ENCODE measurements around the gene DNM2.

Gene DNM2

DNA sequence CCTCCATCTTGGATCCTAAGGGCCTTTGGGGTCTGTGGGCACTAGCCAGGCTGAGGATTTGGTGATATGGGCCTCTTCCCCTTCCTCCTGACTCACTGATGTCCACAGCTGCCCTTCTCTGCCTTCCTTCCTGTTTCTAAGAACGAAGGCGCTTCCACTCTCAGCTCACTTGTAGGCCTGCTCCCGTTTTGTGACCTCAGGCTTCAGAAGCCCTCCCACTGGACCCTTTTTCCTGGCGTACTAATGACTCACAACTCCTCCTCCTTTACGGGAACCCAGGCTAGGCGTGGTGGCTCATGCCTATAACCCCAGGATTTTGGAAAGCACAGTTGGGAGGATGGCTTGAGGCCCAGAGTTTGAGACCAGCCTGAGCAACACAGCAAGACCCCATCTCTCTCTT, 62.5 kb downstream of the DNM2 start:
- DNase-seq: no peak

DNA sequence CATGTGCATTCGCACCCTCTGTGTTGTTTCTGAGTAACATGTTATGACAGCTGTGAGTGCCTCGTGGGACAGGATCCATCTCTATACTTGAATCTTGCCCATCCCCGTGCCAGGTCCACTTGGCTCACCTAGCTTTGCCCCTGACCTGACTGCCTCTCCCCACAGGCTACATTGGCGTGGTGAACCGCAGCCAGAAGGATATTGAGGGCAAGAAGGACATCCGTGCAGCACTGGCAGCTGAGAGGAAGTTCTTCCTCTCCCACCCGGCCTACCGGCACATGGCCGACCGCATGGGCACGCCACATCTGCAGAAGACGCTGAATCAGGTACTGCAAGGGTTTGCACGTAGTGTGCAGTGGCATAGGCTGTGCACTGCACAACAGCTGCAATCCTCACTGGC, 64.9 kb downstream of the DNM2 start:
- no peak for DNase-seq

DNA sequence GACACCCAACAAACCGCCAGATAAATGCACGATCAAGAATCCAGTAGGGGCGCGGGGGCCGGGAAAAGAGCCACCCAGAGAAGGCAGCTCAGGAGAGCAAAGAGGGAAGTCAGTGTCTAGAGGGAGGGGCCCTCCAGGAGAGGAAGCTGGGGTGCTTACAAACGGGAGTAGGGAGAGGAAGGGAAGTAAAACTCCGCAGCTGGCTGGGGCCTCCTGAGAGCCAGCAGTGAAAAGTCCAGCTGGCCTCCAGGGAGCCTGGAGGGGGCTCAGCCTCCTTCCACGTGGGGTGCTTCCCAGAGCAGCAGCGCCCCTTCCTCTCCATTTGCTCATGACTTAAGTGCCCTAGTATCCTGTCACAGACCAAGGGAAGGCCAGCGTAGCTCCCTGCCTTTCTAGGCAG, 66.4 kb downstream of the DNM2 start:
- no peak for DNase-seq

DNA sequence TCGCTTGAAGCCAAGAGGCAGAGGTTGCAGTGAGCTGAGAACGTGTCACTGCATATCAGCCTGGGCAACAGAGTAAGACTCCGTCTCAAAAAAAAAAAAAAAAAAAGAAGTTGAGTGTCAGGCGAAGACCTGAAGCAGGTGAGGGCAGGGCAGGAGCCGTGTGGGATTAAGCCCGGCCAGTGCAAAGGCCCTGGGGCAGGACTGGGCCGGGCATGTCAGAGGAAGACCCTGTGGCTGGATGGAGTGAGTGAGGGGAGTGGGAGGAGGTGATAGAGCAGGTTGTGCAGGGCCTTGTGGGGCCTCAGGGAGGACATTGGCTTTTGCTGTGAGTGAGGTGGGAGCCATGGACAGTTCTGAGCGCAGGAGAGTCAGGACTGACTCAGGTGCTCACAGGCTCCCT, 70.3 kb downstream of the DNM2 start:
- DNase-seq: no peak

DNA sequence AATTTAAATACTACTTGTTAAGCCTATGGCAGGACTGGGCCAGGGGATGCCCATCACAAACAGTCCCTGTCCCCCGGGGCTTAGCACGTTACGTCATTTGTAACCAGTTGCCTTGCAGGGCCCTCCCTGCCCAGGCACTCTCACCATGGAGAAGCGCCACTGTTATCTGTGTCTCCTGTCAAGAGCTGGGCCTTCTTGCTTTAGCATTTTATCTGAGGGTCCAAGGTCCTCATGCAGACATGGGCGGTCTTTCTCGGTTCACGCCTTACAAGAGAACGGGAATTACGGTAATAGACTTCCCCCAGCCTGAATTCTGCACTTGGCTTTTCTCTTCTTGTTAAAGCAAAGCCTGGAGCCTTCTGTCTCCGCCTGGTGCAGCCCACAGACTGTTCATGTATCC, 72.0 kb downstream of the DNM2 start:
- no peak for DNase-seq

DNA sequence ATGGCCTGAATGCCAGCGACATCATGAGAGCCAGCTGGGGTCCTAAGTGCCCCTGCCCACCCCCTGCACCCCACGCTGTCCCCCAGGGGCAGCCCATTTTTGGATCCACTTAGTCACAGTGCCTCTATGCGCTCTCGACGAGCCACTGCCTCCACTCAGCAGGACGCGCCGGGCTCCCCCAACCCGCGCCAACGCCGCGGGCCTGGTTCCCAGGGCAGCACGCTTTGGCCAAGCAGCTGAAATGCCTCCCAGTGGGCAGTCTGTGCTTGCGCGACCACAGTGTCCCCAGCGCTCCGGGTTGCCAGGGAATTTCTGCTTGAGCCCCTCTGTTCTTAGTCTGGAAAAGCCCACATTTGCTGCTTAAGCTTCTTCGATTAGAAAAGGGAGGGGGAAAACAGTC, 78.8 kb downstream of the DNM2 start:
- DNase-seq: no peak

- DNase-seq: peak in 3 of 5 experiments; percentile 41 to 84 (median 66)
These were observed 79.2 kb downstream of the DNM2 start for GRCh38 chr19:10797078-10797477.

- DNase-seq: peak; percentile 30 to 98 (median 84)
These were observed 79.8 kb downstream of the DNM2 start for GRCh38 chr19:10797541-10798256.

GRCh38 chr19:10800488-10800887, 82.6 kb downstream of the DNM2 start:
- no peak for DNase-seq

DNA sequence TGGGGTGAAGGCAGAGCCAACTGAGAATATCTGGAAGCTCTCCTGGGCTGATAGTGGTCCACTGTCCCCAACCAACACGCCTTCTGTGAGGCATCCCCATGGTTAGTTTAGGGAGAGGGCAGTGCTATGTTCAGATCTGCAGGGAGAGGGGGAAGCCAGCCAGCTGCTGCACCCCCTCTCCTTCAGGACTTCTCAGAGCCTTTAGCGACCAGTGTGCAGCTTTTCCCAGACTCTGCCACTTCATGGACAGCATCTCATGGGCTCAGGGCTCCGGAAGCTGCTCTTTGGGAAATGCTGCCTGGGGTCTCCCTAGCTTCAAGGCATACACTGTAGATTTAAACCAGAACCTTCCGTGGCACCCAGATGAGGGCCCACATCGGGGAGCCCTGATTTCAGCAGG, 84.6 kb downstream of the DNM2 start:
- DNase-seq: no peak

DNA sequence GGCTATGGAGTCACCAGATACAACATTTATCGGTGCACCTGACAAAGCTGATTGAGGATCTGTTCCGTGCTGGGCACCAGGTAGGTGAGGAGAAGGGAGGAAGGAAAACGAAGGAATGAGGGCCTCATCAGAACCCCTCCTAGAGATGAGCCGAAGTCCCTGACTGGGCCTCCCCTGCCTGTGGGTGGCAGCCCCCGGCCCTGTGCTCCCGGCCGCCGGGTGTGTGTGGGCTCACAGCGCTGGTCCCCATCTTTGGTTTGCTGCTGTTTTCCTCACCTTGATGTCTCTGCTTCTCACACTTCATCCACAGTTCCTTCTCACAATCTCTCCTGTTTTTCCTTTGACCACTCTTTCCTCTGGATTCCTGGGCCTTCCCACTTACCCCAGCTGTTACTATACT, 85.4 kb downstream of the DNM2 start:
- DNase-seq: no peak

DNA sequence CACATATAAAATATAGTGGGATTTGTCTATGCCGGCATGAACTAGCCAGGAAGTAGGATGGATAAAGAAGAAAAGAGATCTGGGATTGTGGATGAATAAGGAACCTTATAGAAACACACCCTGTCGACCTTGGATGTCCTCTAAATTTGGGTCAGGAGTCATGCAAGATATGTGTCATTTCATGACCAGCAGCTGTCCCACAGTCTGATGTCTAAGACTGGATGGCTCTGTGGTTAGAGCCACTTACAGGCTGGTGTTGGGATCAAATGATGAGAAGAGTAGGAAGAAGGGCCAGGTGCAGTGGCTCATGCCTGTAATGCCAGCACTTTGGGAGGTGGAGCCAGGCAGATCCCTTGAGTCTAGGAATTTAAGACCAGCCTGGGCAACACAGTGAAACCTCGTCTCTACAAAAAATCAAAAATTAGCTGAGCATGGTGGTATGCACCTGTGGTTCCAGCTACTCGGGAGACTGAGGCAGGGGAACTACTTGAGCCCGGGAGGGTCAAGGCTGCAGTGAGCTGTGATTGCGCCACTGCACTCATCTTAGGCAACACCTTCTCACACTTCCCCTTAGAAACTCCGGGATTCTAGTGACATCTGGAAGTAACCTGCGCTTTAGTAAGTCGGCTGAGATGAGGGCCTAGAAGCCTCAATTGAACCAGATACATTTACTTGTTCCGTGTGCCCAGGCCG, 87.3 kb downstream of the DNM2 start:
- DNase-seq: no peak

GRCh38 chr19:10805758-10806247, 87.9 kb downstream of the DNM2 start:
- DNase-seq: no peak

GRCh38 chr19:10808937-10809649, 91.2 kb downstream of the DNM2 start:
- DNase-seq: peak in 2 of 5 experiments; percentile 8 to 90

GRCh38 chr19:10809651-10810285, 91.9 kb downstream of the DNM2 start:
- DNase-seq: no peak

GRCh38 chr19:10811391-10812111, 93.7 kb downstream of the DNM2 start:
- no peak for DNase-seq

GRCh38 chr19:10812196-10812595, 94.3 kb downstream of the DNM2 start:
- no peak for DNase-seq

DNA sequence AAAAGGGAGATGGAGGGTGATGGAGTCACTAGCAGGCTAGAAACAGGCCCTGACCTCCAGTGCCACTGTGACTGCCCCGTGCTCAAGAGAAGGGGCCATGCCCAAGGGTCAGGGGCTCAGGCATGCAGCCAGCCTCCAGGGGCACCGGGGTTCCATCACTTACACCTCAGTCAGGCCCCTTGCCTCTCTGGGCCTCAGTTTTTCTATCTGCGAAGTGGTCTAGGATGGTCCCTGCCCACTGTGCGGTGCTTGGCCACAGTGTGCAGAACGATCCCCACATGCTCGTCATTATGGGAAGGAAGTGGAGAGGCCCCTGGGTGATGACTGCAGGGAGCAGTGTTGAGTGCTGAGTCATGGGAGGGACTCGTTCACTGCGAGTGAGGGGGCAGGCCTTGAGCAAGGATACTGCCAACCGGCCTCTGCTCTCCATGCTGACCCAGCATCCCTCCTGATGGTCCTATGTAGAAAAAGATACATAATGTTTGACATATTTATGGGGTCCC, 95.1 kb downstream of the DNM2 start:
- DNase-seq: peak in 1 of 5 experiments; percentile 54

DNA sequence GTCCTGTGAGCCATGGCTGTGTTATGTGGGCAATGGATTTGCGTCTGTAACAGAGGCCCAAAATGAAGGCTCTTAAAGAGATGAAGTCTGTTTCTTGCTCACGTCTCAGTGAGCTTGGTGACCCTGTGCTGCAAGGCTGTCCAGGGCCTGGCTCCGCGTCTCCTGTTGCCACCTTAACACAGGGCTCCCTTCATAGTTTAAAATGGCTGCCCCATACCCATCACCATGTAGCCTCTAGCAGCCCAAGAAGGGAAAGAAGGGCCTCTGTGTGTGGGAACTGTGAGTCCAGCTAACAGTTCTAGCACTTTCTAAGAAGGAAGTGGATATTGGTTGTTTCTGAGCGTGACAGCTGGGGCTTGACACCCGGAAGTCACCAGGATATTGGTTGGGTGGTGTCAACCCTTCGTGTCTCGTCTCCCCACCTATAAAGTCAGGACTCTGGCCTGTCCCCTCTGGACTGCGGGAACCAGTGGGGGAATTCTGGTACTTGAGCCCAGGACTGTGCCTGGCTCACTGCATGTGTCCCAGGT, 97.2 kb downstream of the DNM2 start:
- no peak for DNase-seq

GRCh38 chr19:10815969-10816644, 98.2 kb downstream of the DNM2 start:
- no peak for DNase-seq

DNA sequence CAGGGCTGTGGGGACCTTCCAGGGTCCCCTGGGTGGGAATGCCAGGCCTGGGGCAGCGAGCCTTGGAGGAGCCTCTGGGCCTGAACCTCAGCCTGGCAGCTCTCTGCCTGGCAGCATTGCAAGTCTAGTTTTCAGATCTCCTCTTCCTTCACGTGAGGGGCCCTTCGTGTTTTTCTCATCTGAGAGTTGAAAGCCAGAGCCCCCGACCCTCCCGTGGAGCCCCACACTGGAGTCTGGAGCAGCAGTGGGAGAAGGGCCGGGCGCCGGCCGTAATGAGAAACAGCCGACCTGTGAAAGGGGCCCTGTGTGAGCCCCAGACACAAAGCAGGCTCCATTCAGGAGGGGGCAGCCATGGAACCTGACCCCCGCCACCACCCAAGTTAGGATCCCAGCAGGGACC, 98.8 kb downstream of the DNM2 start:
- no peak for DNase-seq
